ENCODE measurements around the gene RNF213.

DNA sequence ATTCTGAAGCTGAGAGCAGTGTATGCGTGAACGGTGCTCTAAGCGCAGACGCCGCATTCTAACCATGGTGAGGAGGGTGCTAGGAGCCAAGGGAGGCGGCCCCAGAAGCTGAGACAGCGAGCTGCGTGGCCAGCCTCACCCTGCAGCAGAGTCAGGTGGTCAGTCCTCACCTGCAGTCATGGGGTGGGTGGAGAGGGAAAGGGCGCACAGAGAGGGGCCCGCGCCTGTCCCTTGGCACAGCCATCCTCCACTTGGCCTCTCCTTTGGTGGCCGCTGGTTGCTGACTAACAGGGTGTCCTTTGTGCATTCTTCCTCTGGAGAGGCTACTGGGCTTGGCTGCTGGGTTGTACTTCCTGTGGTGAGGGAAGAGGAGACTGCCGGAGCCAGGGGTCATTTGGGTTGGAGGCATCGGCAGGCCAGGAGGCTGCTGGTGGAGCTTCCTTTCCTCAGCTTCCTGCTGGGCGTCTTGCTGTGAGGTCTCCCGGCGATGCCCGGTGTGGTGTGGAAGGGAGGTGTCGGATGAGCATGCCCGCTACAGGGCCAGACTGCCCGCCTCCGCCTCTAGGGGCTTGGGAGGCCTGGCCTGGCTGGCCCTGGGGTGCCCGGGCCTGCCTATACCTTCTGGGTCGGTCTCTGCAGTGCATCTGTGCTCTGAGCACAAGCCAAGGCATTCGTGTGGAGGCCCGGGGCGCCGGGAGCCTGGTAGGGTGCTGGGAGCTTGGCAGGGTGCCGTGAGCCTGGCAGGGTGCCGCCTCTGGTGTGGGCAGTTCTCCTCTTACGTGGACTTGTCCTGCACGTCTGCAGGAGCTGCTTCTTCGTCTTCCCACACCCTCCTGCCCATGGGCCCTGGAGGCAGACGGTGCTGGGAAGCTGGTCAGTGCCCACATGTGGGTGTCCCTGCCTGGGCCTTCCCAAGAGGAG is 17.4 kb downstream of the RNF213 start:
- TF ChIP-seq GATA3 (IDR thresholded peaks at IDR 0.05; ENCODE audit: low read depth, low read length) (no peak), GATA2 (IDR thresholded peaks at IDR 0.05; ENCODE audit: low read depth, low read length) (no peak)
